Measurements from ENCODE around the gene CYTH1. TPM values are rescaled to one million over a fixed set of nuclear protein-coding genes. Genes with fewer than 3 reads are reported as not detected.

The CYTH1 gene
- total RNA-seq, 1 donor from 2014 or later, result 80.8 TPM

DNA sequence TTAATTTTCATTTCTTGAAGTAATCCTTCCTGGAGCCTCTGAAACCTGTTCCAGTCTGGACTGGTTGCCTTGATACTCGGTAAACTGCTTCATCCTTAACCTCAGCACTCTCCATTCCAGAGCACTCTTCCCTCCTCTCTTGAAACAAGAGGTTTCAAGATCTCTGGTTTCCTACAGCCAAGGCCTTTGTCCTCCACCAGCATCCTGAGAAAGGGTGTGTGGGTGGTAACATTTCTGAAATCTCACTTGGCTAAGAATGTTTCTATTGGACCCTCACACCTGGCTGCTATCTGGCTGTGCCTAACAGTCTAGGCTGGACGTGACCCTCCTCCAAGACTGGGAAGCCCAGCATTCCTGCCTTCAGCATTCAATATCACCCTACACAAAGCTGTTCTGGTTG lies 99.7 kb downstream of the CYTH1 start:
- Mint-ChIP-seq H3K27ac (ENCODE audit: unreplicated experiment) (peak overlapping the region; percentile 95), H3K4me1 (ENCODE audit: low read depth) (peaks cover 64% of the 10 kb centered on the region), H3K36me3 (ENCODE audit: low read depth) (peaks cover 29% of the 10 kb centered on the region), H3K9me3 (ENCODE audit: low read depth) (no peaks in the 10 kb centered on the region), H3K4me3 (ENCODE audit: unreplicated experiment) (no peak overlapping the region), H3K27me3 (ENCODE audit: low read depth) (no peaks in the 10 kb centered on the region)
- DNase-seq (ENCODE audit: low spot score), result no peak
- no peak for TF ChIP-seq CTCF (IDR thresholded peaks at IDR 0.05)

GRCh38 chr17:78680436-78680835 lies 101.6 kb downstream of the CYTH1 start:
- TF ChIP-seq CTCF (IDR thresholded peaks at IDR 0.05), result no peak
- Mint-ChIP-seq H3K36me3 (ENCODE audit: low read depth) (peaks cover 33% of the 10 kb centered on the region), H3K4me1 (ENCODE audit: low read depth) (peaks cover 82% of the 10 kb centered on the region), H3K27ac (ENCODE audit: unreplicated experiment) (peak overlapping the region; percentile 95), H3K9me3 (ENCODE audit: low read depth) (no peaks in the 10 kb centered on the region), H3K4me3 (ENCODE audit: unreplicated experiment) (peak overlapping the region; percentile 77), H3K27me3 (ENCODE audit: low read depth) (no peaks in the 10 kb centered on the region)
- no peak for DNase-seq (ENCODE audit: low spot score)

- Mint-ChIP-seq H3K4me1 (ENCODE audit: low read depth) (peaks cover 85% of the 10 kb centered on the region), H3K27ac (ENCODE audit: unreplicated experiment) (peak overlapping the region; percentile 95), H3K27me3 (ENCODE audit: low read depth) (no peaks in the 10 kb centered on the region), H3K4me3 (ENCODE audit: unreplicated experiment) (peak overlapping the region; percentile 77), H3K9me3 (ENCODE audit: low read depth) (no peaks in the 10 kb centered on the region), H3K36me3 (ENCODE audit: low read depth) (peaks cover 37% of the 10 kb centered on the region)
- no peak for DNase-seq (ENCODE audit: low spot score)
- no peak for TF ChIP-seq CTCF (IDR thresholded peaks at IDR 0.05)
These were observed 102.3 kb downstream of the CYTH1 start for GRCh38 chr17:78679495-78680395.

- H3K4me3 Mint-ChIP-seq (ENCODE audit: unreplicated experiment), result peak overlapping the region; percentile 77
These were observed 103.4 kb downstream of the CYTH1 start for GRCh38 chr17:78678711-78679110.

DNA sequence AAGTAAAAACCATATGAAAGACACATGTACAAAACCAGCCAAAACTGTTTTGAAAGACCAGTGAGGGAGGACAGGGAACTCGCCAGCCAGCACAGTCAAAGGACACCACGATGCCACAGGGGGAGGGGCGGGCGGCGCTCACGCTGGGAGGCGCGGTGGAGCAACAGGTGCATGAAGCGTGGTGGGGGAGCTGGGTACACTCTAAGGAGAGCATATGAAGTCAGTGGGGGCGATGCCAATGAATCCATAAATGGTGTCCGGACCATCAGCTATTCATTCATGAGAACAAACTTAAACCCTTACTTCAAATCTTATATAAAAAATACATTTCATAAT lies 103.9 kb downstream of the CYTH1 start:
- no peak for TF ChIP-seq CTCF (IDR thresholded peaks at IDR 0.05)
- Mint-ChIP-seq H3K27me3 (ENCODE audit: low read depth) (no peaks in the 10 kb centered on the region), H3K27ac (ENCODE audit: unreplicated experiment) (peak overlapping the region; percentile 68), H3K4me1 (ENCODE audit: low read depth) (peaks cover 92% of the 10 kb centered on the region), H3K36me3 (ENCODE audit: low read depth) (peaks cover 47% of the 10 kb centered on the region), H3K9me3 (ENCODE audit: low read depth) (no peaks in the 10 kb centered on the region), H3K4me3 (ENCODE audit: unreplicated experiment) (peak overlapping the region; percentile 77)
- no peak for DNase-seq (ENCODE audit: low spot score)

More at GRCh38 chr17:78678711-78679110, 103.4 kb downstream of the CYTH1 start:
- peaks cover 43% of the 10 kb centered on the region for H3K36me3 Mint-ChIP-seq (ENCODE audit: low read depth)
- H3K9me3 Mint-ChIP-seq (ENCODE audit: low read depth), result no peaks in the 10 kb centered on the region
- no peaks in the 10 kb centered on the region for H3K27me3 Mint-ChIP-seq (ENCODE audit: low read depth)
- peaks cover 91% of the 10 kb centered on the region for H3K4me1 Mint-ChIP-seq (ENCODE audit: low read depth)
- TF ChIP-seq CTCF (IDR thresholded peaks at IDR 0.05), result no peak
- DNase-seq (ENCODE audit: low spot score), result no peak
- H3K27ac Mint-ChIP-seq (ENCODE audit: unreplicated experiment), result peak overlapping the region; percentile 95
